ENCODE results near the gene NFASC. TPM values are rescaled to one million over a fixed set of nuclear protein-coding genes. Genes with fewer than 3 reads are reported as not detected.

Gene NFASC
- total RNA-seq, 1 experiment from 2014 or later, result 20.1 TPM

DNA sequence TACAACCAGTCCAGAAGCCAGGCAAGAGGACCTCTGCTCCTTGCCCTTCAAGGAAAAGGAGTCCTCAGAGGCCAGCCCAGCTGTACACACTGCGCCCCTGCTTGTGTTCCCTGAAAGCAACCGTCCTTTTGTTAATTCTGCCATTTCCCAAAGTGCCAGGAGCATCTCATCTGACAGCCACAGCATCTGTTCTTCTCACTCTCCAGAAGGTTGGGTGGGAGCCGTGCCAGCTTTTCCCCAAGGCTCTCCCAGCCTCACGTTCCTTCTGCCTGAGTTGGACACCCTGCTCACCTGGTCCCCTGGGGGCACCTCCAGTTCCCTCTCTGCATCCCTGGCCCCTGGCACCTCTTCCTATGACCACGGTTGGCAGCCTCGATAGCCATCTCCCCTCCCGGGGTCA is 161.8 kb downstream of the NFASC start:
- H3K36me3 Mint-ChIP-seq, result no peaks in the 10 kb centered on the region
- H3K9me3 Mint-ChIP-seq, result no peaks in the 10 kb centered on the region
- DNase-seq (ENCODE audit: low spot score) (no peak), ATAC-seq (no peak)
- ChIA-PET POLR2A (no interaction called here), CTCF (interaction anchor here (1.0 to 2.6 kb wide), 5 partner anchors 20 to 109 kb away, joined by 3 to 38 read pairs (median 7); no protein-coding TSS in a partner anchor)
- no peak overlapping the region for H3K27ac Mint-ChIP-seq
- H3K4me1 Mint-ChIP-seq, result peaks cover 5% of the 10 kb centered on the region
- no peak overlapping the region for H3K4me3 Mint-ChIP-seq
- TF ChIP-seq ZNF396 (CRISPR knock-in tag; IDR thresholded peaks at IDR 0.05; ENCODE audit: borderline replicate concordance) (no peak), JUN (CRISPR knock-in tag; IDR thresholded peaks at IDR 0.05) (no peak), SMAD3 (CRISPR knock-in tag; IDR thresholded peaks at IDR 0.05; ENCODE audit: borderline replicate concordance) (no peak), HMGA2 (CRISPR knock-in tag; IDR thresholded peaks at IDR 0.05) (no peak)
- TF ChIP-seq, protein P1, sequence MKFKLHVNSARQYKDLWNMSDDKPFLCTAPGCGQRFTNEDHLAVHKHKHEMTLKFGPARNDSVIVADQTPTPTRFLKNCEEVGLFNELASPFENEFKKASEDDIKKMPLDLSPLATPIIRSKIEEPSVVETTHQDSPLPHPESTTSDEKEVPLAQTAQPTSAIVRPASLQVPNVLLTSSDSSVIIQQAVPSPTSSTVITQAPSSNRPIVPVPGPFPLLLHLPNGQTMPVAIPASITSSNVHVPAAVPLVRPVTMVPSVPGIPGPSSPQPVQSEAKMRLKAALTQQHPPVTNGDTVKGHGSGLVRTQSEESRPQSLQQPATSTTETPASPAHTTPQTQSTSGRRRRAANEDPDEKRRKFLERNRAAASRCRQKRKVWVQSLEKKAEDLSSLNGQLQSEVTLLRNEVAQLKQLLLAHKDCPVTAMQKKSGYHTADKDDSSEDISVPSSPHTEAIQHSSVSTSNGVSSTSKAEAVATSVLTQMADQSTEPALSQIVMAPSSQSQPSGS (CRISPR knock-in tag; IDR thresholded peaks at IDR 0.05; ENCODE audit: borderline replicate concordance, low read depth), result no peak
- peaks cover 7% of the 10 kb centered on the region for H3K27me3 Mint-ChIP-seq (ENCODE audit: low read depth)

DNA sequence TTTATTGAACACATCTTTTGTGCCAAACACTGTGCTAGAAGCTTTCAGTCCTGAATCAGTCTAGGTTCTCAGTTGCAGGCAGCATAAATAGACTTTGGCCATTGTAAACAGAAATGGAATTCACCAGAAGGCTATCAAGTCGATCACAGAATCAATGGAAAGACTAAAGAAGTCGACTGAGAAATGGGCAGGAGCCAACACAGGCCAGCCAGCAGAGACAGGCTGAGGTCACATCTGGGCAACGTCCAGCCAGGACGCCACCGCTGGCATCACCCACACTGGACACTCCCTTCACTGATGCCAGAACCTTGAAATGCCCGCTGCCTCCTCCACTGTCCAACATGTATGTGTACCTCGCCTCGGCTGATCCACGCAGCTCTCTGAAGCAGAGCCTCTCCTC is 166.9 kb downstream of the NFASC start:
- Mint-ChIP-seq H3K27me3 (ENCODE audit: low read depth) (peaks cover 24% of the 10 kb centered on the region), H3K4me1 (no peaks in the 10 kb centered on the region), H3K27ac (no peak overlapping the region), H3K4me3 (no peak overlapping the region), H3K36me3 (no peaks in the 10 kb centered on the region), H3K9me3 (no peaks in the 10 kb centered on the region)
- CTCF ChIA-PET, result interaction anchor here (1.2 to 8.8 kb wide), 2 partner anchors 8 to 24 kb away, joined by 4 to 90 read pairs; no protein-coding TSS in a partner anchor
- DNase-seq (ENCODE audit: low spot score) (no peak), ATAC-seq (no peak)
- POLR2A ChIA-PET, result no interaction called here
- TF ChIP-seq ZNF263 (CRISPR knock-in tag; IDR thresholded peaks at IDR 0.05; ENCODE audit: low read depth), result no peak
- TF ChIP-seq ESRRA (CRISPR knock-in tag; IDR thresholded peaks at IDR 0.05; ENCODE audit: borderline replicate concordance), result no peak
- no peak for TF ChIP-seq ZNF671 (CRISPR knock-in tag; IDR thresholded peaks at IDR 0.05)
- no peak for TF ChIP-seq NFATC4 (CRISPR knock-in tag; IDR thresholded peaks at IDR 0.05)
- TF ChIP-seq, protein P2, sequence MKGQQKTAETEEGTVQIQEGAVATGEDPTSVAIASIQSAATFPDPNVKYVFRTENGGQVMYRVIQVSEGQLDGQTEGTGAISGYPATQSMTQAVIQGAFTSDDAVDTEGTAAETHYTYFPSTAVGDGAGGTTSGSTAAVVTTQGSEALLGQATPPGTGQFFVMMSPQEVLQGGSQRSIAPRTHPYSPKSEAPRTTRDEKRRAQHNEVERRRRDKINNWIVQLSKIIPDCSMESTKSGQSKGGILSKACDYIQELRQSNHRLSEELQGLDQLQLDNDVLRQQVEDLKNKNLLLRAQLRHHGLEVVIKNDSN (CRISPR knock-in tag; IDR thresholded peaks at IDR 0.05), result no peak
- TF ChIP-seq TEAD4 (CRISPR knock-in tag; IDR thresholded peaks at IDR 0.05), result no peak
- TF ChIP-seq ZNF396 (CRISPR knock-in tag; IDR thresholded peaks at IDR 0.05; ENCODE audit: borderline replicate concordance), result no peak
- TF ChIP-seq GRHL2 (CRISPR knock-in tag; IDR thresholded peaks at IDR 0.05; ENCODE audit: insufficient replicate concordance, severe bottlenecking), result no peak
- TF ChIP-seq, protein P3, sequence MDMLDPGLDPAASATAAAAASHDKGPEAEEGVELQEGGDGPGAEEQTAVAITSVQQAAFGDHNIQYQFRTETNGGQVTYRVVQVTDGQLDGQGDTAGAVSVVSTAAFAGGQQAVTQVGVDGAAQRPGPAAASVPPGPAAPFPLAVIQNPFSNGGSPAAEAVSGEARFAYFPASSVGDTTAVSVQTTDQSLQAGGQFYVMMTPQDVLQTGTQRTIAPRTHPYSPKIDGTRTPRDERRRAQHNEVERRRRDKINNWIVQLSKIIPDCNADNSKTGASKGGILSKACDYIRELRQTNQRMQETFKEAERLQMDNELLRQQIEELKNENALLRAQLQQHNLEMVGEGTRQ (CRISPR knock-in tag; IDR thresholded peaks at IDR 0.05), result no peak
- TF ChIP-seq ZNF416 (CRISPR knock-in tag; IDR thresholded peaks at IDR 0.05), result no peak
- TF ChIP-seq, protein P4, sequence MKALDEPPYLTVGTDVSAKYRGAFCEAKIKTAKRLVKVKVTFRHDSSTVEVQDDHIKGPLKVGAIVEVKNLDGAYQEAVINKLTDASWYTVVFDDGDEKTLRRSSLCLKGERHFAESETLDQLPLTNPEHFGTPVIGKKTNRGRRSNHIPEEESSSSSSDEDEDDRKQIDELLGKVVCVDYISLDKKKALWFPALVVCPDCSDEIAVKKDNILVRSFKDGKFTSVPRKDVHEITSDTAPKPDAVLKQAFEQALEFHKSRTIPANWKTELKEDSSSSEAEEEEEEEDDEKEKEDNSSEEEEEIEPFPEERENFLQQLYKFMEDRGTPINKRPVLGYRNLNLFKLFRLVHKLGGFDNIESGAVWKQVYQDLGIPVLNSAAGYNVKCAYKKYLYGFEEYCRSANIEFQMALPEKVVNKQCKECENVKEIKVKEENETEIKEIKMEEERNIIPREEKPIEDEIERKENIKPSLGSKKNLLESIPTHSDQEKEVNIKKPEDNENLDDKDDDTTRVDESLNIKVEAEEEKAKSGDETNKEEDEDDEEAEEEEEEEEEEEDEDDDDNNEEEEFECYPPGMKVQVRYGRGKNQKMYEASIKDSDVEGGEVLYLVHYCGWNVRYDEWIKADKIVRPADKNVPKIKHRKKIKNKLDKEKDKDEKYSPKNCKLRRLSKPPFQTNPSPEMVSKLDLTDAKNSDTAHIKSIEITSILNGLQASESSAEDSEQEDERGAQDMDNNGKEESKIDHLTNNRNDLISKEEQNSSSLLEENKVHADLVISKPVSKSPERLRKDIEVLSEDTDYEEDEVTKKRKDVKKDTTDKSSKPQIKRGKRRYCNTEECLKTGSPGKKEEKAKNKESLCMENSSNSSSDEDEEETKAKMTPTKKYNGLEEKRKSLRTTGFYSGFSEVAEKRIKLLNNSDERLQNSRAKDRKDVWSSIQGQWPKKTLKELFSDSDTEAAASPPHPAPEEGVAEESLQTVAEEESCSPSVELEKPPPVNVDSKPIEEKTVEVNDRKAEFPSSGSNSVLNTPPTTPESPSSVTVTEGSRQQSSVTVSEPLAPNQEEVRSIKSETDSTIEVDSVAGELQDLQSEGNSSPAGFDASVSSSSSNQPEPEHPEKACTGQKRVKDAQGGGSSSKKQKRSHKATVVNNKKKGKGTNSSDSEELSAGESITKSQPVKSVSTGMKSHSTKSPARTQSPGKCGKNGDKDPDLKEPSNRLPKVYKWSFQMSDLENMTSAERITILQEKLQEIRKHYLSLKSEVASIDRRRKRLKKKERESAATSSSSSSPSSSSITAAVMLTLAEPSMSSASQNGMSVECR (CRISPR knock-in tag; IDR thresholded peaks at IDR 0.05; ENCODE audit: borderline replicate concordance), result no peak

Data from WTC11 (cell line).